H9 (cell line): Measurements from ENCODE around the gene ARHGEF16. TPM values are rescaled to one million over a fixed set of nuclear protein-coding genes. Genes with fewer than 3 reads are reported as not detected.

Source experiments
- DNase-seq: peaks from one replicate; pipeline ENCODE4 v3.0.0-alpha.2; 2017
- H2AFZ ChIP-seq: one replicate; pipeline ENCODE4 v1.6.1; 2013; ENCODE audit warnings: mild to moderate bottlenecking, low read length, control low read depth, moderate library complexity
- H2AK5ac ChIP-seq: 2 replicates; pipeline ENCODE4 v1.6.1; 2013; ENCODE audit warnings: low read length, control low read depth, mixed read lengths; ENCODE audit not compliant: insufficient read length
- H2BK120ac ChIP-seq: one replicate; pipeline ENCODE4 v1.6.1; 2013; ENCODE audit warnings: low read depth, mild to moderate bottlenecking, low read length, control low read depth, inconsistent platforms; ENCODE audit not compliant: poor library complexity, severe bottlenecking
- H2BK12ac ChIP-seq: 2 replicates; pipeline ENCODE4 v1.6.1; 2013; ENCODE audit warnings: low read length, control low read depth, mixed read lengths, low read depth; ENCODE audit not compliant: insufficient read length
- H2BK15ac ChIP-seq: 2 replicates; pipeline ENCODE4 v1.6.1; 2013; ENCODE audit warnings: low read depth, low read length, control low read depth
- H2BK20ac ChIP-seq: one replicate; pipeline ENCODE4 v1.6.1; 2013; ENCODE audit warnings: low read depth, mild to moderate bottlenecking, low read length, control low read depth, inconsistent platforms; ENCODE audit not compliant: poor library complexity, severe bottlenecking
- H2BK5ac ChIP-seq: 2 replicates; pipeline ENCODE4 v1.6.1; 2013; ENCODE audit warnings: low read length, control low read depth, mixed read lengths; ENCODE audit not compliant: insufficient read length
- H3K14ac ChIP-seq: 2 replicates; pipeline ENCODE4 v1.6.1; 2013; ENCODE audit warnings: low read length, control low read depth; ENCODE audit not compliant: insufficient read depth
- H3K18ac ChIP-seq: 2 replicates; pipeline ENCODE4 v1.6.1; 2013; ENCODE audit warnings: low read depth, mild to moderate bottlenecking, mixed read lengths, low read length, control low read depth; ENCODE audit not compliant: insufficient read length
- H3K23ac ChIP-seq: 2 replicates; pipeline ENCODE4 v1.6.1; 2013; ENCODE audit warnings: low read length, control low read depth, mixed read lengths, low read depth; ENCODE audit not compliant: insufficient read length
- H3K23me2 ChIP-seq: 2 replicates; pipeline ENCODE4 v1.6.1; 2013; ENCODE audit warnings: low read depth, mild to moderate bottlenecking, mixed read lengths, low read length, control low read depth; ENCODE audit not compliant: insufficient read length, poor library complexity, severe bottlenecking
- H3K27ac ChIP-seq: 2 replicates; pipeline ENCODE4 v1.5.1; 2013; ENCODE audit warnings: low read length, control low read depth, mixed read lengths, low read depth; ENCODE audit not compliant: insufficient read length
- H3K27me3 ChIP-seq: 2 replicates; pipeline ENCODE4 v1.6.1; 2013; ENCODE audit warnings: low read length, control low read depth, inconsistent platforms; ENCODE audit not compliant: insufficient read depth
- H3K4ac ChIP-seq: 2 replicates; pipeline ENCODE4 v1.6.1; 2013; ENCODE audit warnings: low read depth, mild to moderate bottlenecking, control low read depth, inconsistent platforms, low read length, moderate library complexity
- H3K4me1 ChIP-seq: 2 replicates; pipeline ENCODE4 v1.6.1; 2013; ENCODE audit warnings: low read length, control low read depth, inconsistent platforms; ENCODE audit not compliant: insufficient read depth
- H3K4me2 ChIP-seq: 2 replicates; pipeline ENCODE4 v1.6.1; 2013; ENCODE audit warnings: low read length, control low read depth, mixed read lengths; ENCODE audit not compliant: insufficient read length, insufficient read depth
- H3K56ac ChIP-seq: 2 replicates; pipeline ENCODE4 v1.6.1; 2013; ENCODE audit warnings: low read depth, mild to moderate bottlenecking, mixed read lengths, low read length, control low read depth; ENCODE audit not compliant: insufficient read length
- H3K79me1 ChIP-seq: 2 replicates; pipeline ENCODE4 v1.6.1; 2013; ENCODE audit warnings: low read depth, mild to moderate bottlenecking, moderate library complexity, low read length, control low read depth, inconsistent platforms; ENCODE audit not compliant: insufficient read depth, poor library complexity, severe bottlenecking
- H3K79me2 ChIP-seq: 2 replicates; pipeline ENCODE4 v1.6.1; 2013; ENCODE audit warnings: low read length, control low read depth, inconsistent platforms; ENCODE audit not compliant: insufficient read depth
- H3K9ac ChIP-seq: 2 replicates; pipeline ENCODE4 v1.6.1; 2013; ENCODE audit warnings: low read length, control low read depth, mixed read lengths; ENCODE audit not compliant: insufficient read length; ENCODE audit errors: extremely low read depth
- H3K9me3 ChIP-seq: one replicate; pipeline ENCODE4 v1.6.1; 2013; ENCODE audit warnings: low read depth, low read length, inconsistent platforms; ENCODE audit not compliant: control insufficient read depth
- H3T11ph ChIP-seq: one replicate; pipeline ENCODE4 v1.6.1; 2013; ENCODE audit warnings: mild to moderate bottlenecking, low read length, control low read depth, inconsistent platforms
- H4K20me1 ChIP-seq: one replicate; pipeline ENCODE4 v1.6.1; 2013; ENCODE audit not compliant: control insufficient read depth, insufficient read length, insufficient read depth
- H4K5ac ChIP-seq: 2 replicates; pipeline ENCODE4 v1.6.1; 2013; ENCODE audit warnings: low read depth, mild to moderate bottlenecking, mixed read lengths, low read length, control low read depth; ENCODE audit not compliant: insufficient read length
- H4K8ac ChIP-seq: replicated peaks from 2 replicates; pipeline ENCODE4 v1.6.1; 2013; ENCODE audit warnings: low read length, control low read depth, mixed read lengths, low read depth; ENCODE audit not compliant: insufficient read length
- H4K91ac ChIP-seq: 2 replicates; pipeline ENCODE4 v1.6.1; 2013; ENCODE audit warnings: low read depth, mild to moderate bottlenecking, moderate library complexity, mixed read lengths, low read length, control low read depth; ENCODE audit not compliant: insufficient read length
- H3K27ac Mint-ChIP-seq, 3 experiments: 2 replicates in 2 of 3; 3 replicates in 1 of 3; pipeline ENCODE4 v1.8.0; 2020 to 2021; ENCODE audit warnings: mixed read lengths in 3 of 3, mild to moderate bottlenecking in 1 of 3, moderate library complexity in 1 of 3
- H3K27me3 Mint-ChIP-seq: 2 replicates; pipeline ENCODE4 v1.8.0; 2021; ENCODE audit warnings: low read depth, mild to moderate bottlenecking, moderate library complexity, mixed read lengths
- H3K36me3 Mint-ChIP-seq, 3 experiments: 2 replicates in 2 of 3; 3 replicates in 1 of 3; pipeline ENCODE4 v1.8.0; 2020 to 2021; ENCODE audit warnings: low read depth in 3 of 3, mixed read lengths in 3 of 3; ENCODE audit not compliant: insufficient read depth in 1 of 3
- H3K4me1 Mint-ChIP-seq, 2 experiments: 2 replicates each; pipeline ENCODE4 v1.8.0; 2020; ENCODE audit warnings: mixed read lengths in 2 of 2
- H3K4me3 Mint-ChIP-seq, 2 experiments: 2 replicates in 1 of 2; 3 replicates in 1 of 2; pipeline ENCODE4 v1.8.0; 2020 to 2021; ENCODE audit warnings: mild to moderate bottlenecking in 2 of 2, mixed read lengths in 2 of 2, moderate library complexity in 1 of 2
- H3K9me3 Mint-ChIP-seq, 2 experiments: 2 replicates in 1 of 2; 3 replicates in 1 of 2; pipeline ENCODE4 v1.8.0; 2020; ENCODE audit warnings: mild to moderate bottlenecking in 2 of 2, mixed read lengths in 2 of 2, moderate library complexity in 1 of 2
- CTCF ChIP-seq: fragments of 200-600 bp; sonication (generic); conservative IDR thresholded peaks from 3 replicates; pipeline ENCODE4 v1.8.0; 2021; ENCODE audit warnings: antibody characterized with exemption, mild to moderate bottlenecking
- WGBS: extraction: QIAGEN DNeasy Blood & Tissue Kit; methylation state at CpG from one replicate; pipeline ENCODE4 v1.1.7; 2013; ENCODE audit warnings: missing lambda C conversion rate, low lambda C conversion rate, mixed read lengths; ENCODE audit not compliant: insufficient read length; ENCODE audit errors: extremely low coverage; 5-methylcytosine and 5-hydroxymethylcytosine counted together
- total RNA-seq: library from RNA; stranded (reverse); gene quantifications from 2 replicates; pipeline ENCODE4 v1.2.1, GENCODE V29; 2021

Gene ARHGEF16
- total RNA-seq, 1 experiment from 2014 or later, result 48.5 TPM

GRCh38 chr1:3442331-3442730 is 12.1 kb upstream of the ARHGEF16 start:
- H3K4me2 ChIP-seq, result no peak overlapping the region
- H3K56ac ChIP-seq, result no peak overlapping the region
- H3K9me3 ChIP-seq, result no peaks in the 10 kb centered on the region
- H3K23ac ChIP-seq, result no peak overlapping the region
- no peak overlapping the region for H4K8ac ChIP-seq
- no CpG with 5 or more reads among the region's 13 CpGs for WGBS
- no peak overlapping the region for H4K5ac ChIP-seq
- H2AFZ ChIP-seq, result no peak overlapping the region
- H3K27me3 ChIP-seq, result no peaks in the 10 kb centered on the region; the same call in 1 of the 2 replicates
- no peak overlapping the region for H3K27ac ChIP-seq
- H2BK20ac ChIP-seq, result no peak overlapping the region
- H3T11ph ChIP-seq, result no peak overlapping the region
- no peaks in the 10 kb centered on the region for H3K79me2 ChIP-seq
- no peak overlapping the region for H2BK120ac ChIP-seq
- Mint-ChIP-seq H3K36me3 (no peaks in the 10 kb centered on the region), H3K27ac (peak overlapping the region in 1 of 3 experiments; percentile 48; a peak in 1 of 7 replicates), H3K9me3 (no peaks in the 10 kb centered on the region), H3K4me3 (no peak overlapping the region), H3K27me3 (peaks cover 14% of the 10 kb centered on the region), H3K4me1 (peaks cover 9 to 18% of the 10 kb centered on the region in 2 experiments; a peak in 3 of 4 replicates)
- H3K4me1 ChIP-seq, result no peaks in the 10 kb centered on the region
- H2BK12ac ChIP-seq, result no peak overlapping the region
- no peak overlapping the region for H3K14ac ChIP-seq
- no peak overlapping the region for H3K4ac ChIP-seq
- H3K23me2 ChIP-seq, result no peaks in the 10 kb centered on the region
- H3K18ac ChIP-seq, result no peak overlapping the region
- H3K9ac ChIP-seq, result no peak overlapping the region
- TF ChIP-seq CTCF, result no peak
- H2AK5ac ChIP-seq, result no peak overlapping the region
- no peaks in the 10 kb centered on the region for H3K79me1 ChIP-seq
- no peak overlapping the region for H2BK5ac ChIP-seq
- H4K91ac ChIP-seq, result no peak overlapping the region
- no peaks in the 10 kb centered on the region for H4K20me1 ChIP-seq
- no peak for DNase-seq
- H2BK15ac ChIP-seq, result no peak overlapping the region
